GM19397 (cell line): ENCODE measurements around the gene ZDHHC14.

Experiments used
- ATAC-seq: cut with Tn5 transposase; IDR thresholded peaks from one replicate; pipeline ENCODE4 v1.9.1; 2021; ENCODE audit warnings: mild to moderate bottlenecking, moderate library complexity; ENCODE audit not compliant: unreplicated experiment

Gene ZDHHC14

DNA sequence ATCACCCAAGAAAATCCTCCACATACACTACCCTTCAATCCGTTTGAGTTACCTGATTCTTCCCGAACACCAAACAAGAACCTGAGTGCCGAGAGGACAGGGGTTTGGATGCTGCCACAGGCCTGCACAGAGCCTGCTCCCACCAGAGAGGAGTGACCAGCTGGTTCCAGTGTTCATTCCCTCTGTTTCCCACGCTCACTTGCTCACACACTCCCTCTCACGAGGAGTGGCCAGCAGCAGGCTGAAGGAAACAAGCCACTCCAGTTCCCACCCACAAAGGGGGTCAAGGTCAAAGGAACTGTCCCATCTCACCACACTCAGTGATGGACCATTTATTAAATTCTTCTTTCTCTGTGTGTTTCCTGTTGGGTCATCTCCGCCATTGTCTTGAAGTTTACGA is 344.8 kb downstream of the ZDHHC14 start:
- ATAC-seq, result no peak

DNA sequence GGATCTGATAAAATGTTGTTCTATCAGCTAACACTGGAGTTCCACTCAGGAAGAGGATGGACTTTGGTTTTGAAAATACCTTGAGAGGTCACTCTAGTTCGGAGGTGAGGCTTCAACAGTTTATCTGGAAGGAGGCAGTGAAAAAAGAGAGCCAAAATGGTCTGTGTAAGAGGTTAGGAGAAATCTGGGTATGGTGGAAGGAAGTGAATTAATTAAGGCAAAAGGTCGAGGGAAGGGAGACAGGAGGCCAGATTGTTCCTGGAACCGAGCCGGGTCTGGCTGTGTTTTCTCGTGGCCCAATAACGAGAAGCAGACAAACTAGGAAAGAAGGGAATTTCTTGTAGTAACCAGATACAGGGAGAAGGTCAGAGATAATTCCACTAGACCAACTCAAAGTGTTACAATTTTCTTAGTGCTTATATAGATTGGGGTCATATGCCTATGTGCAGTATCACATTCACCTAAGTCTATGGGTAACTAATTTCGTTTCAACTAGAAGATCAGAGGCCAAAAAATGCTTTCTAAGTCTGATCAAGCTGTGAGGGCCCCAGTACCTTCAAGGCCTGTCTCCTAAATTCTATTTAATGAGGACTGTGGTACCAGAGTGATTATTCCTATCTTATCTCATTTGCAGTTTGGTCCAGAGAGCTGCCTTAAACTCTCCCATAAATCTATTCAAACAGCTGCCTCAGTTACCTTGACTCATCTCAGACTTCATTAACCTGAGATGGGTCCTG is 346.1 kb downstream of the ZDHHC14 start:
- ATAC-seq, result no peak
